Liver (tissue), 9 donors: Measurements from ENCODE around the gene PRSS23. TPM values are rescaled to one million over a fixed set of nuclear protein-coding genes. Genes with fewer than 3 reads are reported as not detected.

Experiments used
- DNase-seq: peaks from one replicate; pipeline ENCODE4 v3.0.0-alpha.2; 2017; ENCODE audit warnings: low spot score
- H3K27ac ChIP-seq, 2 donors: one replicate each; pipeline ENCODE4 v1.7.0; 2013; ENCODE audit warnings: inconsistent platforms in 2 of 2, low read length in 2 of 2, control low read depth in 1 of 2, low read depth in 1 of 2, mild to moderate bottlenecking in 1 of 2
- H3K27me3 ChIP-seq, 4 donors: one replicate each; pipeline versions ENCODE4 v1.6.1 to v1.7.0; 2013; ENCODE audit warnings: low read length in 3 of 4, inconsistent platforms in 1 of 4, mild to moderate bottlenecking in 1 of 4, moderate library complexity in 1 of 4; ENCODE audit not compliant: control insufficient read depth in 4 of 4, insufficient read depth in 4 of 4
- H3K36me3 ChIP-seq, 4 donors: one replicate each; pipeline versions ENCODE4 v1.6.1 to v1.7.0; 2013; ENCODE audit warnings: low read length in 3 of 4, mild to moderate bottlenecking in 3 of 4, low read depth in 1 of 4, moderate library complexity in 1 of 4; ENCODE audit not compliant: control insufficient read depth in 4 of 4, insufficient read depth in 3 of 4
- H3K4me1 ChIP-seq, 4 donors: one replicate each; pipeline versions ENCODE4 v1.6.1 to v1.7.0; 2013; ENCODE audit warnings: low read length in 3 of 4, mild to moderate bottlenecking in 3 of 4, moderate library complexity in 1 of 4; ENCODE audit not compliant: control insufficient read depth in 4 of 4, insufficient read depth in 4 of 4
- H3K4me3 ChIP-seq, 3 donors: one replicate each; pipeline versions ENCODE4 v1.6.1 to v1.7.0; 2013; ENCODE audit warnings: low read length in 3 of 3, control low read depth in 1 of 3, low read depth in 1 of 3, mild to moderate bottlenecking in 1 of 3
- H3K9ac ChIP-seq, 2 donors: one replicate each; pipeline ENCODE4 v1.7.0; 2013; ENCODE audit warnings: low read length in 2 of 2, mild to moderate bottlenecking in 2 of 2, moderate library complexity in 2 of 2, control low read depth in 1 of 2, low read depth in 1 of 2
- H3K9me3 ChIP-seq, 4 donors: one replicate each; pipeline versions ENCODE4 v1.6.1 to v1.7.0; 2013; ENCODE audit warnings: low read length in 3 of 4; ENCODE audit not compliant: control insufficient read depth in 4 of 4
- ATF3 ChIP-seq: IDR thresholded peaks from 2 replicates; pipeline ENCODE4 v1.6.1; 2016; ENCODE audit warnings: antibody characterized with exemption
- CTCF ChIP-seq: fragments of 150-350 bp; IDR thresholded peaks from 2 replicates; pipeline ENCODE4 v1.5.1; 2017; ENCODE audit warnings: improper control_type of control experiment, low read depth, low read length; ENCODE audit not compliant: missing input control
- EGR1 ChIP-seq, 2 donors: IDR thresholded peaks; 2 replicates each; pipeline ENCODE4 v1.6.1; 2016 to 2018; ENCODE audit warnings: antibody characterized with exemption in 2 of 2, low read depth in 2 of 2
- FOXA1 ChIP-seq: IDR thresholded peaks from 2 replicates; pipeline ENCODE4 v1.6.1; 2016; ENCODE audit warnings: antibody characterized with exemption
- FOXA2 ChIP-seq: IDR thresholded peaks from 2 replicates; pipeline ENCODE4 v1.6.1; 2016; ENCODE audit warnings: antibody characterized with exemption
- GABPA ChIP-seq, 2 donors: IDR thresholded peaks in 1 of 2; conservative IDR thresholded peaks in 1 of 2; 2 replicates each; pipeline ENCODE4 v1.6.1; 2016; ENCODE audit warnings: antibody characterized with exemption in 2 of 2, mild to moderate bottlenecking in 1 of 2, moderate library complexity in 1 of 2
- HNF4A ChIP-seq, 2 donors: conservative IDR thresholded peaks; 2 replicates each; pipeline ENCODE4 v1.6.1; 2016; ENCODE audit warnings: antibody characterized with exemption in 2 of 2, mild to moderate bottlenecking in 2 of 2
- HNF4G ChIP-seq: IDR thresholded peaks from 2 replicates; pipeline ENCODE4 v1.6.1; 2016; ENCODE audit warnings: antibody characterized with exemption
- JUND ChIP-seq, 2 donors: IDR thresholded peaks; 2 replicates each; pipeline ENCODE4 v1.6.1; 2016; ENCODE audit warnings: antibody characterized with exemption in 2 of 2
- MAX ChIP-seq: IDR thresholded peaks from 2 replicates; pipeline ENCODE4 v1.6.1; 2016; ENCODE audit warnings: antibody characterized with exemption
- NR2F2 ChIP-seq: IDR thresholded peaks from 2 replicates; pipeline ENCODE4 v1.6.1; 2016; ENCODE audit warnings: antibody characterized with exemption
- RAD21 ChIP-seq, 2 donors: IDR thresholded peaks; 2 replicates each; pipeline ENCODE4 v1.6.1; 2016; ENCODE audit warnings: antibody characterized with exemption in 2 of 2, mild to moderate bottlenecking in 2 of 2
- RXRA ChIP-seq, 2 donors: IDR thresholded peaks; 2 replicates each; pipeline ENCODE4 v1.6.1; 2017 to 2018; ENCODE audit warnings: antibody characterized with exemption in 2 of 2, mild to moderate bottlenecking in 1 of 2
- SP1 ChIP-seq: IDR thresholded peaks from 2 replicates; pipeline ENCODE4 v1.6.1; 2018; ENCODE audit warnings: antibody characterized with exemption, mild to moderate bottlenecking
- TAF1 ChIP-seq: conservative IDR thresholded peaks from 2 replicates; pipeline ENCODE4 v1.6.1; 2016; ENCODE audit warnings: antibody characterized with exemption, mild to moderate bottlenecking
- YY1 ChIP-seq: IDR thresholded peaks from 2 replicates; pipeline ENCODE4 v1.6.1; 2016; ENCODE audit warnings: antibody characterized with exemption, mild to moderate bottlenecking
- WGBS: extraction: QIAGEN DNeasy Blood & Tissue Kit; methylation state at CpG from one replicate; pipeline ENCODE4 v1.1.7; 2013; 5-methylcytosine and 5-hydroxymethylcytosine counted together
- polyA plus RNA-seq, 2 donors: library from polyadenylated mRNA; stranded (reverse) in 1 of 2; unstranded in 1 of 2; fragments of 200-250 nt in 1 of 2; fragments of >200 nt in 1 of 2; fragmentation: Nextera tagmentation in 1 of 2; extraction: Ambion mirVana in 1 of 2; gene quantifications; one replicate each; pipeline versions ENCODE4 v1.2.1 to v1.2.3, GENCODE V29; 2013 to 2015
- total RNA-seq, 2 donors: library from RNA; depleted of rRNA; stranded (reverse); fragments of >200 nt; gene quantifications; one replicate each; pipeline ENCODE4 v1.2.3, GENCODE V29; 2014
- TF ChIP-seq, protein P1 (sequence below): IDR thresholded peaks from 2 replicates; pipeline ENCODE4 v1.6.1; 2016; ENCODE audit warnings: antibody characterized with exemption
- TF ChIP-seq, protein P2 (sequence below): IDR thresholded peaks from 2 replicates; pipeline ENCODE4 v1.6.1; 2016; ENCODE audit warnings: antibody characterized with exemption, mild to moderate bottlenecking
- donor health status: healthy.
- donor health status: healthy.
- donor health status: healthy.
- donor health status: healthy.
- donor health status: healthy.

The PRSS23 gene
- total and polyA plus RNA-seq, 4 donors: 2.3 to 11.0 (median 7.8) TPM

DNA sequence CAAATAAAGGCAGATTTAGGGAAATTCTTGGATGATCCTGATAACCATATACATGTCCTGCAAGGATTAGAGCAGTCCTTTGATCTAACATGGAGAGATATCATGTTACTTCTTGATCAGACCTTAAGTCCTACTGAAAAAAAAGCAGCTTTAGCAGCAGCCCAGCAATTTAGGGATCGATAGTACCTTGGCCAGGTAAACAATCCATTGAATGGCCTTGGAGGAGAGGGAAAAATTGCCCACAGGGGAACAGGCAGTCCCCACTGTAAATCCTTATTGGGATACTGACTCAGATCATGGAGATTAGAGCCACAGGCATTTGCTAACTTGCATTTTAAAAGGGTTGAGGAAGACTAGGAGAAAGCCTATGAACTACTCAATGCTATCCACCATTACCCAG lies 47.8 kb downstream of the PRSS23 start:
- H3K4me3 ChIP-seq: no peak overlapping the region
- H3K4me1 ChIP-seq: no peaks in the 10 kb centered on the region
- no peaks in the 10 kb centered on the region for H3K9me3 ChIP-seq
- no peaks in the 10 kb centered on the region for H3K27me3 ChIP-seq
- no peak for DNase-seq
- no peaks in the 10 kb centered on the region for H3K36me3 ChIP-seq
- H3K27ac ChIP-seq: no peak overlapping the region
- 63% methylated on average over 1 of the region's 1 CpG for WGBS
- TF ChIP-seq HNF4G (no peak), YY1 (no peak), NR2F2 (no peak), GABPA (IDR thresholded peaks at IDR 0.05 in 1 of 2, conservative IDR thresholded peaks at IDR 0.05 in 1 of 2) (no peak), RXRA (IDR thresholded peaks at IDR 0.05) (no peak), FOXA2 (no peak), ATF3 (no peak), MAX (no peak), HNF4A (conservative IDR thresholded peaks at IDR 0.05) (no peak), CTCF (no peak), FOXA1 (no peak), SP1 (no peak), RAD21 (IDR thresholded peaks at IDR 0.05) (no peak), EGR1 (IDR thresholded peaks at IDR 0.05; ENCODE audit: low read depth in 2 of 2) (no peak), JUND (IDR thresholded peaks at IDR 0.05) (no peak)
- TF ChIP-seq, protein P1, sequence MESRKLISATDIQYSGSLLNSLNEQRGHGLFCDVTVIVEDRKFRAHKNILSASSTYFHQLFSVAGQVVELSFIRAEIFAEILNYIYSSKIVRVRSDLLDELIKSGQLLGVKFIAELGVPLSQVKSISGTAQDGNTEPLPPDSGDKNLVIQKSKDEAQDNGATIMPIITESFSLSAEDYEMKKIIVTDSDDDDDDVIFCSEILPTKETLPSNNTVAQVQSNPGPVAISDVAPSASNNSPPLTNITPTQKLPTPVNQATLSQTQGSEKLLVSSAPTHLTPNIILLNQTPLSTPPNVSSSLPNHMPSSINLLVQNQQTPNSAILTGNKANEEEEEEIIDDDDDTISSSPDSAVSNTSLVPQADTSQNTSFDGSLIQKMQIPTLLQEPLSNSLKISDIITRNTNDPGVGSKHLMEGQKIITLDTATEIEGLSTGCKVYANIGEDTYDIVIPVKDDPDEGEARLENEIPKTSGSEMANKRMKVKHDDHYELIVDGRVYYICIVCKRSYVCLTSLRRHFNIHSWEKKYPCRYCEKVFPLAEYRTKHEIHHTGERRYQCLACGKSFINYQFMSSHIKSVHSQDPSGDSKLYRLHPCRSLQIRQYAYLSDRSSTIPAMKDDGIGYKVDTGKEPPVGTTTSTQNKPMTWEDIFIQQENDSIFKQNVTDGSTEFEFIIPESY: no peak
- no peak overlapping the region for H3K9ac ChIP-seq

GRCh38 chr11:86849679-86850078 lies 49.3 kb downstream of the PRSS23 start:
- H3K9me3 ChIP-seq: no peaks in the 10 kb centered on the region
- 100% methylated on average over 2 of the region's 2 CpGs for WGBS
- H3K4me3 ChIP-seq: no peak overlapping the region
- H3K36me3 ChIP-seq: no peaks in the 10 kb centered on the region
- H3K4me1 ChIP-seq: no peaks in the 10 kb centered on the region
- TF ChIP-seq RXRA (IDR thresholded peaks at IDR 0.05) (no peak), JUND (IDR thresholded peaks at IDR 0.05) (no peak), HNF4A (conservative IDR thresholded peaks at IDR 0.05) (no peak), EGR1 (IDR thresholded peaks at IDR 0.05; ENCODE audit: low read depth in 2 of 2) (no peak), YY1 (no peak), NR2F2 (no peak), ATF3 (no peak), CTCF (no peak), RAD21 (IDR thresholded peaks at IDR 0.05) (no peak), HNF4G (no peak), FOXA1 (no peak), MAX (no peak), SP1 (no peak), FOXA2 (no peak), TAF1 (no peak), GABPA (IDR thresholded peaks at IDR 0.05 in 1 of 2, conservative IDR thresholded peaks at IDR 0.05 in 1 of 2) (no peak)
- TF ChIP-seq, protein P1: no peak
- TF ChIP-seq, protein P2, sequence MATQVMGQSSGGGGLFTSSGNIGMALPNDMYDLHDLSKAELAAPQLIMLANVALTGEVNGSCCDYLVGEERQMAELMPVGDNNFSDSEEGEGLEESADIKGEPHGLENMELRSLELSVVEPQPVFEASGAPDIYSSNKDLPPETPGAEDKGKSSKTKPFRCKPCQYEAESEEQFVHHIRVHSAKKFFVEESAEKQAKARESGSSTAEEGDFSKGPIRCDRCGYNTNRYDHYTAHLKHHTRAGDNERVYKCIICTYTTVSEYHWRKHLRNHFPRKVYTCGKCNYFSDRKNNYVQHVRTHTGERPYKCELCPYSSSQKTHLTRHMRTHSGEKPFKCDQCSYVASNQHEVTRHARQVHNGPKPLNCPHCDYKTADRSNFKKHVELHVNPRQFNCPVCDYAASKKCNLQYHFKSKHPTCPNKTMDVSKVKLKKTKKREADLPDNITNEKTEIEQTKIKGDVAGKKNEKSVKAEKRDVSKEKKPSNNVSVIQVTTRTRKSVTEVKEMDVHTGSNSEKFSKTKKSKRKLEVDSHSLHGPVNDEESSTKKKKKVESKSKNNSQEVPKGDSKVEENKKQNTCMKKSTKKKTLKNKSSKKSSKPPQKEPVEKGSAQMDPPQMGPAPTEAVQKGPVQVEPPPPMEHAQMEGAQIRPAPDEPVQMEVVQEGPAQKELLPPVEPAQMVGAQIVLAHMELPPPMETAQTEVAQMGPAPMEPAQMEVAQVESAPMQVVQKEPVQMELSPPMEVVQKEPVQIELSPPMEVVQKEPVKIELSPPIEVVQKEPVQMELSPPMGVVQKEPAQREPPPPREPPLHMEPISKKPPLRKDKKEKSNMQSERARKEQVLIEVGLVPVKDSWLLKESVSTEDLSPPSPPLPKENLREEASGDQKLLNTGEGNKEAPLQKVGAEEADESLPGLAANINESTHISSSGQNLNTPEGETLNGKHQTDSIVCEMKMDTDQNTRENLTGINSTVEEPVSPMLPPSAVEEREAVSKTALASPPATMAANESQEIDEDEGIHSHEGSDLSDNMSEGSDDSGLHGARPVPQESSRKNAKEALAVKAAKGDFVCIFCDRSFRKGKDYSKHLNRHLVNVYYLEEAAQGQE: no peak
- no peak overlapping the region for H3K27ac ChIP-seq
- H3K9ac ChIP-seq: no peak overlapping the region
- no peaks in the 10 kb centered on the region for H3K27me3 ChIP-seq
- no peak for DNase-seq
